Daoy (cell line): ENCODE results near the gene AGRP. TPM values are rescaled to one million over a fixed set of nuclear protein-coding genes. Genes with fewer than 3 reads are reported as not detected.
A peak's percentile ranks its signal among the peaks of the same experiment; 100 is the strongest.

ENCODE experiments used
- DNase-seq: peaks from one replicate; pipeline ENCODE4 v3.0.0-alpha.2; 2015; ENCODE audit warnings: low read depth
- total RNA-seq: library from RNA; depleted of rRNA; stranded (reverse); fragments of >200 nt; shearing (Covaris generic); gene quantifications from 2 replicates; pipeline ENCODE4 v1.2.3, GENCODE V29; 2014

AGRP gene
- total RNA-seq, 1 experiment from 2014 or later = not detected

GRCh38 chr16:67463691-67464090 lies 19.7 kb downstream of the AGRP start:
- no peak for DNase-seq

- DNase-seq = no peak
Observed at GRCh38 chr16:67463059-67463458, 20.3 kb downstream of the AGRP start.

- peak; percentile 25 for DNase-seq
Observed at GRCh38 chr16:67462279-67462655, 21.1 kb downstream of the AGRP start.

GRCh38 chr16:67461600-67462278 lies 21.6 kb downstream of the AGRP start:
- no peak for DNase-seq

GRCh38 chr16:67460961-67461360 lies 22.4 kb downstream of the AGRP start:
- DNase-seq = no peak

- no peak for DNase-seq
Observed at GRCh38 chr16:67460168-67460567, 23.2 kb downstream of the AGRP start.

GRCh38 chr16:67459861-67460150 lies 23.5 kb downstream of the AGRP start:
- no peak for DNase-seq

- no peak for DNase-seq
Observed at GRCh38 chr16:67459066-67459860, 24.1 kb downstream of the AGRP start.

GRCh38 chr16:67458121-67458641 lies 25.2 kb downstream of the AGRP start:
- no peak for DNase-seq

GRCh38 chr16:67457611-67458010 lies 25.7 kb downstream of the AGRP start:
- DNase-seq = no peak

- no peak for DNase-seq
Observed at GRCh38 chr16:67456391-67457081, 26.8 kb downstream of the AGRP start.

GRCh38 chr16:67454852-67455251 lies 28.5 kb downstream of the AGRP start:
- no peak for DNase-seq

GRCh38 chr16:67454104-67454503 lies 29.2 kb downstream of the AGRP start:
- no peak for DNase-seq

- DNase-seq = no peak
Observed at GRCh38 chr16:67451704-67452435, 31.5 kb downstream of the AGRP start.

GRCh38 chr16:67451061-67451703 lies 32.2 kb downstream of the AGRP start:
- DNase-seq = no peak

GRCh38 chr16:67449739-67450138 lies 33.6 kb downstream of the AGRP start:
- DNase-seq = no peak

GRCh38 chr16:67449336-67449735 lies 34.0 kb downstream of the AGRP start:
- DNase-seq = no peak

GRCh38 chr16:67448580-67448979 lies 34.8 kb downstream of the AGRP start:
- no peak for DNase-seq

- DNase-seq = peak; percentile 39
Observed at GRCh38 chr16:67447508-67448076, 35.8 kb downstream of the AGRP start.

GRCh38 chr16:67446968-67447507 lies 36.3 kb downstream of the AGRP start:
- no peak for DNase-seq
